ENCODE data around the gene UGT2B7. TPM values are rescaled to one million over a fixed set of nuclear protein-coding genes. Genes with fewer than 3 reads are reported as not detected.
"Not testable (repeated sequence)": the region's sequence is repeated elsewhere in the genome, so short reads cannot be mapped to it uniquely, and the experiment has no call there.

The UGT2B7 gene
- total RNA-seq (10 to 100 TPM in 1 of 2 donors, 1 to 10 TPM in 1; 2.2 to 13.5 TPM), polyA plus RNA-seq (under 1 TPM; 0.14 to 0.32 TPM)
- long read RNA-seq, donor 1, partial matches to known transcripts, result 0 of 5 reads
- long read RNA-seq, donor 1, other reads (novel, unspliced or antisense), result 5 of 5 reads
- long read RNA-seq, donor 2, result 0 reads
- long read RNA-seq, donor 3, result 0 reads
- long read RNA-seq, donor 4, result 0 reads
- long read RNA-seq, donor 5, partial matches to known transcripts, result 7 of 7 reads
- long read RNA-seq, donor 5, other reads (novel, unspliced or antisense), result 0 of 7 reads

- no peaks in the 10 kb centered on the region for H3K9me3 ChIP-seq (ENCODE audit: control insufficient read depth in 4 of 4, insufficient read depth in 3 of 4, low read length in 3 of 4)
- no peak for TF ChIP-seq CTCF (IDR thresholded peaks at IDR 0.05; ENCODE audit: control extremely low read depth, extremely low read depth)
- no peaks in the 10 kb centered on the region for H3K27me3 ChIP-seq (ENCODE audit: control insufficient read depth in 3 of 3, insufficient read depth in 3 of 3, low read length in 2 of 3)
- H3K4me3 ChIP-seq, result no peak within 1 kb of the TSS
- H3K36me3 ChIP-seq (ENCODE audit: control insufficient read depth in 4 of 4, insufficient read depth in 4 of 4, low read length in 4 of 4), result no peaks in the 10 kb centered on the region
- DNase-seq, result no peak
- H3K4me1 ChIP-seq (ENCODE audit: control insufficient read depth in 5 of 5, insufficient read depth in 5 of 5, low read length in 5 of 5), result no peaks in the 10 kb centered on the region
- H3K9ac ChIP-seq (ENCODE audit: insufficient read depth in 1 of 2, low read length in 2 of 2), result no peak within 1 kb of the TSS
- H3K27ac ChIP-seq (ENCODE audit: low read depth in 1 of 2, low read length in 1 of 2), result no peak within 1 kb of the TSS
- ATAC-seq (ENCODE audit: insufficient read depth, low FRiP score), result no peak
Observed at GRCh38 chr4:69096111-69096656, at the start of gene UGT2B7. Gene UGT2B7, plus strand, starts transcription at chr4:69096474. Its CDS starts 47 bp downstream, at chr4:69096521.

GRCh38 chr4:69049860-69050259 lies 46.4 kb upstream of the UGT2B7 start:
- no peak overlapping the region for H3K9ac ChIP-seq (ENCODE audit: insufficient read depth in 1 of 2, low read length in 2 of 2)
- H3K9me3 ChIP-seq (ENCODE audit: control insufficient read depth in 4 of 4, insufficient read depth in 3 of 4, low read length in 3 of 4), result no peaks in the 10 kb centered on the region
- H3K27me3 ChIP-seq (ENCODE audit: control insufficient read depth in 3 of 3, insufficient read depth in 3 of 3, low read length in 2 of 3), result no peaks in the 10 kb centered on the region
- TF ChIP-seq CTCF (IDR thresholded peaks at IDR 0.05; ENCODE audit: control extremely low read depth, extremely low read depth), result no peak
- no peaks in the 10 kb centered on the region for H3K4me1 ChIP-seq (ENCODE audit: control insufficient read depth in 5 of 5, insufficient read depth in 5 of 5, low read length in 5 of 5)
- ATAC-seq (ENCODE audit: insufficient read depth, low FRiP score) (no peak), DNase-seq (no peak)
- H3K4me3 ChIP-seq, result no peak overlapping the region
- H3K27ac ChIP-seq (ENCODE audit: low read depth in 1 of 2, low read length in 1 of 2), result no peak overlapping the region
- H3K36me3 ChIP-seq (ENCODE audit: control insufficient read depth in 4 of 4, insufficient read depth in 4 of 4, low read length in 4 of 4), result no peaks in the 10 kb centered on the region

- H3K4me3 ChIP-seq; H3K4me1 ChIP-seq (ENCODE audit: control insufficient read depth in 5 of 5, insufficient read depth in 5 of 5, low read length in 5 of 5); H3K36me3 ChIP-seq (ENCODE audit: control insufficient read depth in 4 of 4, insufficient read depth in 4 of 4, low read length in 4 of 4); H3K9me3 ChIP-seq (ENCODE audit: control insufficient read depth in 4 of 4, insufficient read depth in 3 of 4, low read length in 3 of 4); H3K27ac ChIP-seq (ENCODE audit: low read depth in 1 of 2, low read length in 1 of 2); ATAC-seq (ENCODE audit: insufficient read depth, low FRiP score); H3K27me3 ChIP-seq (ENCODE audit: control insufficient read depth in 3 of 3, insufficient read depth in 3 of 3, low read length in 2 of 3): not testable (repeated sequence)
- DNase-seq, result peak in 2 of 3 donors; percentile 16 to 47
- WGBS, 2 donors, result 63 to 66% methylated on average over 12 of the region's 12 CpGs
- peak overlapping the region in 1 of 2 donors; percentile 59 for H3K9ac ChIP-seq (ENCODE audit: insufficient read depth in 1 of 2, low read length in 2 of 2)
Observed at GRCh38 chr4:69050853-69051575, 45.3 kb upstream of the UGT2B7 start.

GRCh38 chr4:69051576-69051943 lies 44.7 kb upstream of the UGT2B7 start:
- H3K4me1 ChIP-seq (ENCODE audit: control insufficient read depth in 5 of 5, insufficient read depth in 5 of 5, low read length in 5 of 5), result peaks cover 0 to 6% (median 0%) of the 10 kb centered on the region in 5 donors
- WGBS, 2 donors, result 77 to 79% methylated on average over 4 of the region's 4 CpGs
- H3K27me3 ChIP-seq (ENCODE audit: control insufficient read depth in 3 of 3, insufficient read depth in 3 of 3, low read length in 2 of 3), result no peaks in the 10 kb centered on the region
- H3K9ac ChIP-seq (ENCODE audit: insufficient read depth in 1 of 2, low read length in 2 of 2), result peak overlapping the region; percentile 0 to 59
- no peak overlapping the region for H3K4me3 ChIP-seq
- H3K36me3 ChIP-seq (ENCODE audit: control insufficient read depth in 4 of 4, insufficient read depth in 4 of 4, low read length in 4 of 4), result no peaks in the 10 kb centered on the region
- H3K27ac ChIP-seq (ENCODE audit: low read depth in 1 of 2, low read length in 1 of 2), result no peak overlapping the region
- ATAC-seq (ENCODE audit: insufficient read depth, low FRiP score), result no peak
- no peaks in the 10 kb centered on the region for H3K9me3 ChIP-seq (ENCODE audit: control insufficient read depth in 4 of 4, insufficient read depth in 3 of 4, low read length in 3 of 4)
- TF ChIP-seq CTCF (IDR thresholded peaks at IDR 0.05; ENCODE audit: control extremely low read depth, extremely low read depth), result no peak
- no peak for DNase-seq

GRCh38 chr4:69053309-69053885 lies 42.9 kb upstream of the UGT2B7 start:
- not testable (repeated sequence) for ATAC-seq (ENCODE audit: insufficient read depth, low FRiP score); H3K4me1 ChIP-seq (ENCODE audit: control insufficient read depth in 5 of 5, insufficient read depth in 5 of 5, low read length in 5 of 5); H3K9me3 ChIP-seq (ENCODE audit: control insufficient read depth in 4 of 4, insufficient read depth in 3 of 4, low read length in 3 of 4); H3K9ac ChIP-seq (ENCODE audit: insufficient read depth in 1 of 2, low read length in 2 of 2); H3K4me3 ChIP-seq; H3K36me3 ChIP-seq (ENCODE audit: control insufficient read depth in 4 of 4, insufficient read depth in 4 of 4, low read length in 4 of 4); H3K27ac ChIP-seq (ENCODE audit: low read depth in 1 of 2, low read length in 1 of 2); DNase-seq; H3K27me3 ChIP-seq (ENCODE audit: control insufficient read depth in 3 of 3, insufficient read depth in 3 of 3, low read length in 2 of 3)
- WGBS, 2 donors, result 81 to 85% methylated on average over 7 of the region's 7 CpGs
